H9 (cell line): Measurements from ENCODE around the gene RASSF8. TPM values are rescaled to one million over a fixed set of nuclear protein-coding genes. Genes with fewer than 3 reads are reported as not detected.

ENCODE experiments used
- DNase-seq: peaks from one replicate; pipeline ENCODE4 v3.0.0-alpha.2; 2017
- H2AFZ ChIP-seq: one replicate; pipeline ENCODE4 v1.6.1; 2013; ENCODE audit warnings: mild to moderate bottlenecking, low read length, control low read depth, moderate library complexity
- H2AK5ac ChIP-seq: 2 replicates; pipeline ENCODE4 v1.6.1; 2013; ENCODE audit warnings: low read length, control low read depth, mixed read lengths; ENCODE audit not compliant: insufficient read length
- H2BK120ac ChIP-seq: one replicate; pipeline ENCODE4 v1.6.1; 2013; ENCODE audit warnings: low read depth, mild to moderate bottlenecking, low read length, control low read depth, inconsistent platforms; ENCODE audit not compliant: poor library complexity, severe bottlenecking
- H2BK12ac ChIP-seq: 2 replicates; pipeline ENCODE4 v1.6.1; 2013; ENCODE audit warnings: low read length, control low read depth, mixed read lengths, low read depth; ENCODE audit not compliant: insufficient read length
- H2BK15ac ChIP-seq: 2 replicates; pipeline ENCODE4 v1.6.1; 2013; ENCODE audit warnings: low read depth, low read length, control low read depth
- H2BK20ac ChIP-seq: one replicate; pipeline ENCODE4 v1.6.1; 2013; ENCODE audit warnings: low read depth, mild to moderate bottlenecking, low read length, control low read depth, inconsistent platforms; ENCODE audit not compliant: poor library complexity, severe bottlenecking
- H2BK5ac ChIP-seq: 2 replicates; pipeline ENCODE4 v1.6.1; 2013; ENCODE audit warnings: low read length, control low read depth, mixed read lengths; ENCODE audit not compliant: insufficient read length
- H3K14ac ChIP-seq: 2 replicates; pipeline ENCODE4 v1.6.1; 2013; ENCODE audit warnings: low read length, control low read depth; ENCODE audit not compliant: insufficient read depth
- H3K18ac ChIP-seq: 2 replicates; pipeline ENCODE4 v1.6.1; 2013; ENCODE audit warnings: low read depth, mild to moderate bottlenecking, mixed read lengths, low read length, control low read depth; ENCODE audit not compliant: insufficient read length
- H3K23ac ChIP-seq: 2 replicates; pipeline ENCODE4 v1.6.1; 2013; ENCODE audit warnings: low read length, control low read depth, mixed read lengths, low read depth; ENCODE audit not compliant: insufficient read length
- H3K23me2 ChIP-seq: 2 replicates; pipeline ENCODE4 v1.6.1; 2013; ENCODE audit warnings: low read depth, mild to moderate bottlenecking, mixed read lengths, low read length, control low read depth; ENCODE audit not compliant: insufficient read length, poor library complexity, severe bottlenecking
- H3K27ac ChIP-seq: 2 replicates; pipeline ENCODE4 v1.5.1; 2013; ENCODE audit warnings: low read length, control low read depth, mixed read lengths, low read depth; ENCODE audit not compliant: insufficient read length
- H3K27me3 ChIP-seq: 2 replicates; pipeline ENCODE4 v1.6.1; 2013; ENCODE audit warnings: low read length, control low read depth, inconsistent platforms; ENCODE audit not compliant: insufficient read depth
- H3K4ac ChIP-seq: 2 replicates; pipeline ENCODE4 v1.6.1; 2013; ENCODE audit warnings: low read depth, mild to moderate bottlenecking, control low read depth, inconsistent platforms, low read length, moderate library complexity
- H3K4me1 ChIP-seq: 2 replicates; pipeline ENCODE4 v1.6.1; 2013; ENCODE audit warnings: low read length, control low read depth, inconsistent platforms; ENCODE audit not compliant: insufficient read depth
- H3K4me2 ChIP-seq: 2 replicates; pipeline ENCODE4 v1.6.1; 2013; ENCODE audit warnings: low read length, control low read depth, mixed read lengths; ENCODE audit not compliant: insufficient read length, insufficient read depth
- H3K56ac ChIP-seq: 2 replicates; pipeline ENCODE4 v1.6.1; 2013; ENCODE audit warnings: low read depth, mild to moderate bottlenecking, mixed read lengths, low read length, control low read depth; ENCODE audit not compliant: insufficient read length
- H3K79me1 ChIP-seq: 2 replicates; pipeline ENCODE4 v1.6.1; 2013; ENCODE audit warnings: low read depth, mild to moderate bottlenecking, moderate library complexity, low read length, control low read depth, inconsistent platforms; ENCODE audit not compliant: insufficient read depth, poor library complexity, severe bottlenecking
- H3K79me2 ChIP-seq: 2 replicates; pipeline ENCODE4 v1.6.1; 2013; ENCODE audit warnings: low read length, control low read depth, inconsistent platforms; ENCODE audit not compliant: insufficient read depth
- H3K9ac ChIP-seq: 2 replicates; pipeline ENCODE4 v1.6.1; 2013; ENCODE audit warnings: low read length, control low read depth, mixed read lengths; ENCODE audit not compliant: insufficient read length; ENCODE audit errors: extremely low read depth
- H3K9me3 ChIP-seq: one replicate; pipeline ENCODE4 v1.6.1; 2013; ENCODE audit warnings: low read depth, low read length, inconsistent platforms; ENCODE audit not compliant: control insufficient read depth
- H3T11ph ChIP-seq: one replicate; pipeline ENCODE4 v1.6.1; 2013; ENCODE audit warnings: mild to moderate bottlenecking, low read length, control low read depth, inconsistent platforms
- H4K20me1 ChIP-seq: one replicate; pipeline ENCODE4 v1.6.1; 2013; ENCODE audit not compliant: control insufficient read depth, insufficient read length, insufficient read depth
- H4K5ac ChIP-seq: 2 replicates; pipeline ENCODE4 v1.6.1; 2013; ENCODE audit warnings: low read depth, mild to moderate bottlenecking, mixed read lengths, low read length, control low read depth; ENCODE audit not compliant: insufficient read length
- H4K8ac ChIP-seq: replicated peaks from 2 replicates; pipeline ENCODE4 v1.6.1; 2013; ENCODE audit warnings: low read length, control low read depth, mixed read lengths, low read depth; ENCODE audit not compliant: insufficient read length
- H4K91ac ChIP-seq: 2 replicates; pipeline ENCODE4 v1.6.1; 2013; ENCODE audit warnings: low read depth, mild to moderate bottlenecking, moderate library complexity, mixed read lengths, low read length, control low read depth; ENCODE audit not compliant: insufficient read length
- H3K27ac Mint-ChIP-seq, 3 experiments: 2 replicates in 2 of 3; 3 replicates in 1 of 3; pipeline ENCODE4 v1.8.0; 2020 to 2021; ENCODE audit warnings: mixed read lengths in 3 of 3, mild to moderate bottlenecking in 1 of 3, moderate library complexity in 1 of 3
- H3K27me3 Mint-ChIP-seq: 2 replicates; pipeline ENCODE4 v1.8.0; 2021; ENCODE audit warnings: low read depth, mild to moderate bottlenecking, moderate library complexity, mixed read lengths
- H3K36me3 Mint-ChIP-seq, 3 experiments: 2 replicates in 2 of 3; 3 replicates in 1 of 3; pipeline ENCODE4 v1.8.0; 2020 to 2021; ENCODE audit warnings: low read depth in 3 of 3, mixed read lengths in 3 of 3; ENCODE audit not compliant: insufficient read depth in 1 of 3
- H3K4me1 Mint-ChIP-seq, 2 experiments: 2 replicates each; pipeline ENCODE4 v1.8.0; 2020; ENCODE audit warnings: mixed read lengths in 2 of 2
- H3K4me3 Mint-ChIP-seq, 2 experiments: 2 replicates in 1 of 2; 3 replicates in 1 of 2; pipeline ENCODE4 v1.8.0; 2020 to 2021; ENCODE audit warnings: mild to moderate bottlenecking in 2 of 2, mixed read lengths in 2 of 2, moderate library complexity in 1 of 2
- H3K9me3 Mint-ChIP-seq, 2 experiments: 2 replicates in 1 of 2; 3 replicates in 1 of 2; pipeline ENCODE4 v1.8.0; 2020; ENCODE audit warnings: mild to moderate bottlenecking in 2 of 2, mixed read lengths in 2 of 2, moderate library complexity in 1 of 2
- CTCF ChIP-seq: fragments of 200-600 bp; sonication (generic); conservative IDR thresholded peaks from 3 replicates; pipeline ENCODE4 v1.8.0; 2021; ENCODE audit warnings: antibody characterized with exemption, mild to moderate bottlenecking
- WGBS: extraction: QIAGEN DNeasy Blood & Tissue Kit; methylation state at CpG from one replicate; pipeline ENCODE4 v1.1.7; 2013; ENCODE audit warnings: missing lambda C conversion rate, low lambda C conversion rate, mixed read lengths; ENCODE audit not compliant: insufficient read length; ENCODE audit errors: extremely low coverage; 5-methylcytosine and 5-hydroxymethylcytosine counted together
- total RNA-seq: library from RNA; stranded (reverse); gene quantifications from 2 replicates; pipeline ENCODE4 v1.2.1, GENCODE V29; 2021

RASSF8 gene
- total RNA-seq, 1 experiment from 2014 or later = 38.8 TPM

GRCh38 chr12:26118308-26118707 lies 159.8 kb downstream of the RASSF8 start:
- TF ChIP-seq CTCF = no peak
- Histone ChIP-seq H4K5ac (no peak overlapping the region), H3K9me3 (no peaks in the 10 kb centered on the region), H3T11ph (no peak overlapping the region), H4K91ac (no peak overlapping the region), H2BK15ac (no peak overlapping the region), H3K79me2 (no peaks in the 10 kb centered on the region), H3K56ac (no peak overlapping the region), H2AFZ (no peak overlapping the region), H2BK5ac (no peak overlapping the region), H3K14ac (no peak overlapping the region), H2BK20ac (no peak overlapping the region), H3K23me2 (peaks cover 15% of the 10 kb centered on the region), H2BK12ac (no peak overlapping the region), H3K27ac (no peak overlapping the region), H3K79me1 (no peaks in the 10 kb centered on the region), H3K4me1 (no peaks in the 10 kb centered on the region), H3K4me2 (no peak overlapping the region), H3K9ac (no peak overlapping the region), H2AK5ac (no peak overlapping the region), H3K27me3 (peaks cover 22% of the 10 kb centered on the region; the same call in 1 of the 2 replicates), H4K8ac (no peak overlapping the region), H3K18ac (no peak overlapping the region), H4K20me1 (no peaks in the 10 kb centered on the region), H2BK120ac (no peak overlapping the region), H3K23ac (no peak overlapping the region), H3K4ac (no peak overlapping the region)
- Mint-ChIP-seq H3K36me3 (peaks cover 0 to 4% (median 0%) of the 10 kb centered on the region in 3 experiments; a peak in 1 of 7 replicates), H3K4me3 (no peak overlapping the region), H3K9me3 (peaks cover 0 to 4% of the 10 kb centered on the region in 2 experiments; a peak in 1 of 5 replicates), H3K27ac (no peak overlapping the region), H3K27me3 (peaks cover 86% of the 10 kb centered on the region), H3K4me1 (peaks cover 30 to 38% of the 10 kb centered on the region in 2 experiments)
- WGBS = no CpG with 5 or more reads among the region's 4 CpGs
- DNase-seq = no peak
